Esophagus squamous epithelium (tissue), 4 donors: Measurements from ENCODE around the gene PRKG1.

ENCODE experiments used
- CTCF ChIP-seq, 6 experiments: fragments of 450-650 bp in 4 of 6; fragments of 200-600 bp in 2 of 6; sonication (generic) in 2 of 6; IDR thresholded peaks; one replicate each; pipeline ENCODE4 v1.5.1; 2016 to 2019; ENCODE audit warnings: antibody characterized with exemption in 6 of 6, mild to moderate bottlenecking in 4 of 6, moderate library complexity in 4 of 6
- POLR2A ChIP-seq, 4 donors: fragments of 450-650 bp; IDR thresholded peaks; one replicate each; pipeline ENCODE4 v1.6.1; 2017; ENCODE audit warnings: antibody characterized with exemption in 4 of 4, mild to moderate bottlenecking in 4 of 4, moderate library complexity in 3 of 4

- TF ChIP-seq CTCF (IDR thresholded peaks at IDR 0.05) (no peak), POLR2A (IDR thresholded peaks at IDR 0.05) (no peak)
These were observed 555.8 kb downstream of the PRKG1 start for GRCh38 chr10:51629934-51630639.
